ENCODE data around the gene FOXJ1. TPM values are rescaled to one million over a fixed set of nuclear protein-coding genes. Genes with fewer than 3 reads are reported as not detected.

Gene FOXJ1
- total and polyA plus RNA-seq, 4 donors = 32.5 to 95.0 (median 50.3) TPM

GRCh38 chr17:76106703-76107102 is 34.3 kb downstream of the FOXJ1 start:
- no peak overlapping the region for H3K9ac ChIP-seq (ENCODE audit: insufficient read depth in 1 of 2, low read length in 2 of 2)
- TF ChIP-seq CTCF (IDR thresholded peaks at IDR 0.05; ENCODE audit: control extremely low read depth, extremely low read depth) = no peak
- H3K4me1 ChIP-seq (ENCODE audit: control insufficient read depth in 5 of 5, insufficient read depth in 5 of 5, low read length in 5 of 5) = peaks cover 0 to 15% (median 9%) of the 10 kb centered on the region in 5 donors
- no peaks in the 10 kb centered on the region for H3K9me3 ChIP-seq (ENCODE audit: control insufficient read depth in 4 of 4, insufficient read depth in 3 of 4, low read length in 3 of 4)
- ATAC-seq (ENCODE audit: insufficient read depth, low FRiP score) = no peak
- peaks cover 0 to 13% (median 6%) of the 10 kb centered on the region in 4 donors for H3K36me3 ChIP-seq (ENCODE audit: control insufficient read depth in 4 of 4, insufficient read depth in 4 of 4, low read length in 4 of 4)
- no peak overlapping the region for H3K27ac ChIP-seq (ENCODE audit: low read depth in 1 of 2, low read length in 1 of 2)
- DNase-seq = no peak
- 70% methylated on average over 3 of the region's 3 CpGs for WGBS, 2 donors
- no peak overlapping the region for H3K4me3 ChIP-seq
- no peaks in the 10 kb centered on the region for H3K27me3 ChIP-seq (ENCODE audit: control insufficient read depth in 3 of 3, insufficient read depth in 3 of 3, low read length in 2 of 3)

GRCh38 chr17:76104896-76105231 is 36.2 kb downstream of the FOXJ1 start:
- peaks cover 0 to 15% (median 9%) of the 10 kb centered on the region in 5 donors for H3K4me1 ChIP-seq (ENCODE audit: control insufficient read depth in 5 of 5, insufficient read depth in 5 of 5, low read length in 5 of 5)
- no peaks in the 10 kb centered on the region for H3K9me3 ChIP-seq (ENCODE audit: control insufficient read depth in 4 of 4, insufficient read depth in 3 of 4, low read length in 3 of 4)
- no peak for ATAC-seq (ENCODE audit: insufficient read depth, low FRiP score)
- no peak for TF ChIP-seq CTCF (IDR thresholded peaks at IDR 0.05; ENCODE audit: control extremely low read depth, extremely low read depth)
- H3K27me3 ChIP-seq (ENCODE audit: control insufficient read depth in 3 of 3, insufficient read depth in 3 of 3, low read length in 2 of 3) = no peaks in the 10 kb centered on the region
- WGBS, 2 donors = 59 to 67% methylated on average over 5 of the region's 5 CpGs
- no peak for DNase-seq
- H3K36me3 ChIP-seq (ENCODE audit: control insufficient read depth in 4 of 4, insufficient read depth in 4 of 4, low read length in 4 of 4) = peaks cover 3 to 21% (median 12%) of the 10 kb centered on the region in 4 donors
- H3K9ac ChIP-seq (ENCODE audit: insufficient read depth in 1 of 2, low read length in 2 of 2) = no peak overlapping the region
- H3K27ac ChIP-seq (ENCODE audit: low read depth in 1 of 2, low read length in 1 of 2) = no peak overlapping the region
- no peak overlapping the region for H3K4me3 ChIP-seq

- peak overlapping the region in 1 of 2 donors; percentile 94 for H3K9ac ChIP-seq (ENCODE audit: insufficient read depth in 1 of 2, low read length in 2 of 2)
- H3K4me3 ChIP-seq = peak overlapping the region; percentile 75
- H3K27ac ChIP-seq (ENCODE audit: low read depth in 1 of 2, low read length in 1 of 2) = peak overlapping the region; percentile 58 to 87
- 66 to 81% methylated on average over 29 of the region's 29 CpGs for WGBS, 2 donors
- H3K27me3 ChIP-seq (ENCODE audit: control insufficient read depth in 3 of 3, insufficient read depth in 3 of 3, low read length in 2 of 3) = no peaks in the 10 kb centered on the region
- peaks cover 3 to 26% (median 16%) of the 10 kb centered on the region in 4 donors for H3K36me3 ChIP-seq (ENCODE audit: control insufficient read depth in 4 of 4, insufficient read depth in 4 of 4, low read length in 4 of 4)
- H3K9me3 ChIP-seq (ENCODE audit: control insufficient read depth in 4 of 4, insufficient read depth in 3 of 4, low read length in 3 of 4) = no peaks in the 10 kb centered on the region
- no peak for DNase-seq
- peaks cover 0 to 15% (median 9%) of the 10 kb centered on the region in 5 donors for H3K4me1 ChIP-seq (ENCODE audit: control insufficient read depth in 5 of 5, insufficient read depth in 5 of 5, low read length in 5 of 5)
- ATAC-seq (ENCODE audit: insufficient read depth, low FRiP score) = no peak
- TF ChIP-seq CTCF (IDR thresholded peaks at IDR 0.05; ENCODE audit: control extremely low read depth, extremely low read depth) = no peak
These were observed 36.7 kb downstream of the FOXJ1 start for GRCh38 chr17:76104140-76104895.

Data from lung (tissue), 12 donors.